ENCODE results near the gene TRIM45. TPM values are rescaled to one million over a fixed set of nuclear protein-coding genes. Genes with fewer than 3 reads are reported as not detected.

Gene TRIM45
- total RNA-seq, 3 donors from 2014 or later (not counting 1 experiment from before 2014, with no cell fraction given) = 0.33 to 1.2 (median 0.77) TPM

- peaks cover 5 to 14% of the 10 kb centered on the region in 2 donors for H3K27me3 Mint-ChIP-seq (ENCODE audit: low read depth in 2 of 2)
- Histone ChIP-seq H3K27ac (ENCODE audit: low read length) (no peak overlapping the region), H3K36me3 (ENCODE audit: control insufficient read depth, insufficient read depth, low read length) (no peaks in the 10 kb centered on the region), H3K4me3 (ENCODE audit: low read length) (no peak overlapping the region), H3K9me3 (ENCODE audit: control insufficient read depth, insufficient read depth, low read length) (no peaks in the 10 kb centered on the region), H3K27me3 (ENCODE audit: control insufficient read depth, insufficient read depth, low read length) (no peaks in the 10 kb centered on the region), H3K4me1 (ENCODE audit: control insufficient read depth, insufficient read depth, low read length) (no peaks in the 10 kb centered on the region)
- H3K4me3 Mint-ChIP-seq = no peak overlapping the region
- H3K9me3 Mint-ChIP-seq = no peaks in the 10 kb centered on the region
- TF ChIP-seq CTCF (IDR thresholded peaks at IDR 0.05) = peak; percentile 43
- no peaks in the 10 kb centered on the region for H3K36me3 Mint-ChIP-seq
- H3K4me1 Mint-ChIP-seq = no peaks in the 10 kb centered on the region
- peak in 1 of 2 donors; percentile 56 for DNase-seq
- intact Hi-C loops (cut with micrococcal nuclease) = loop anchor here (1.0 to 5.0 kb wide), 2 partner anchors 61 to 556 kb away; partner anchors contain the start of gene CD58
- ATAC-seq = peak in 1 of 3 donors; percentile 52
- no peak overlapping the region for H3K27ac Mint-ChIP-seq
- 56% methylated on average over 3 of the region's 5 CpGs for WGBS (ENCODE audit: insufficient coverage)
These were observed 7.0 kb upstream of the TRIM45 start for GRCh38 chr1:117128323-117129079.

- no peak overlapping the region for H3K27ac Mint-ChIP-seq
- peaks cover under 1 to 1% of the 10 kb centered on the region in 2 donors for H3K4me1 Mint-ChIP-seq
- H3K4me3 ChIP-seq (ENCODE audit: low read length) = no peak overlapping the region
- TF ChIP-seq CTCF (IDR thresholded peaks at IDR 0.05) = no peak
- H3K27me3 ChIP-seq (ENCODE audit: control insufficient read depth, insufficient read depth, low read length) = no peaks in the 10 kb centered on the region
- no peak overlapping the region for H3K4me3 Mint-ChIP-seq
- no peaks in the 10 kb centered on the region for H3K4me1 ChIP-seq (ENCODE audit: control insufficient read depth, insufficient read depth, low read length)
- intact Hi-C loops (cut with micrococcal nuclease) = loop anchor here (1.0 to 5.0 kb wide), 2 partner anchors 60 to 555 kb away; partner anchors contain the start of gene CD58
- ATAC-seq (no peak), DNase-seq (no peak)
- H3K36me3 Mint-ChIP-seq = no peaks in the 10 kb centered on the region
- H3K9me3 ChIP-seq (ENCODE audit: control insufficient read depth, insufficient read depth, low read length) = no peaks in the 10 kb centered on the region
- H3K36me3 ChIP-seq (ENCODE audit: control insufficient read depth, insufficient read depth, low read length) = no peaks in the 10 kb centered on the region
- no peak overlapping the region for H3K27ac ChIP-seq (ENCODE audit: low read length)
- H3K9me3 Mint-ChIP-seq = no peaks in the 10 kb centered on the region
- H3K27me3 Mint-ChIP-seq (ENCODE audit: low read depth in 2 of 2) = peaks cover 0 to 10% of the 10 kb centered on the region in 2 donors
These were observed 6.2 kb upstream of the TRIM45 start for GRCh38 chr1:117127795-117128194.

- intact Hi-C loops (cut with micrococcal nuclease) = loop anchor here (5.0 kb wide), 2 partner anchors 402 to 552 kb away; partner anchors contain the start of gene CD58
These were observed 3.1 kb upstream of the TRIM45 start for GRCh38 chr1:117124661-117125060.

More at GRCh38 chr1:117124661-117125060, 3.1 kb upstream of the TRIM45 start:
- Histone ChIP-seq H3K4me3 (ENCODE audit: low read length) (no peak overlapping the region), H3K36me3 (ENCODE audit: control insufficient read depth, insufficient read depth, low read length) (no peaks in the 10 kb centered on the region), H3K4me1 (ENCODE audit: control insufficient read depth, insufficient read depth, low read length) (peaks cover 16% of the 10 kb centered on the region), H3K27me3 (ENCODE audit: control insufficient read depth, insufficient read depth, low read length) (no peaks in the 10 kb centered on the region), H3K9me3 (ENCODE audit: control insufficient read depth, insufficient read depth, low read length) (no peaks in the 10 kb centered on the region), H3K27ac (ENCODE audit: low read length) (no peak overlapping the region)
- 71% methylated on average over 1 of the region's 1 CpG for WGBS (ENCODE audit: insufficient coverage)
- Mint-ChIP-seq H3K4me3 (no peak overlapping the region), H3K36me3 (no peaks in the 10 kb centered on the region), H3K4me1 (peaks cover 5 to 16% of the 10 kb centered on the region in 2 donors), H3K27me3 (ENCODE audit: low read depth in 2 of 2) (peaks cover 0 to 12% of the 10 kb centered on the region in 2 donors), H3K27ac (no peak overlapping the region), H3K9me3 (no peaks in the 10 kb centered on the region)
- DNase-seq (no peak), ATAC-seq (no peak)
- TF ChIP-seq CTCF (IDR thresholded peaks at IDR 0.05) = no peak

Measured in natural killer cell (primary cell).